Measurements from ENCODE around the gene RANBP1.
"Not testable (repeated sequence)": the region's sequence is repeated elsewhere in the genome, so short reads cannot be mapped to it uniquely, and the experiment has no call there.

RANBP1 gene

DNA sequence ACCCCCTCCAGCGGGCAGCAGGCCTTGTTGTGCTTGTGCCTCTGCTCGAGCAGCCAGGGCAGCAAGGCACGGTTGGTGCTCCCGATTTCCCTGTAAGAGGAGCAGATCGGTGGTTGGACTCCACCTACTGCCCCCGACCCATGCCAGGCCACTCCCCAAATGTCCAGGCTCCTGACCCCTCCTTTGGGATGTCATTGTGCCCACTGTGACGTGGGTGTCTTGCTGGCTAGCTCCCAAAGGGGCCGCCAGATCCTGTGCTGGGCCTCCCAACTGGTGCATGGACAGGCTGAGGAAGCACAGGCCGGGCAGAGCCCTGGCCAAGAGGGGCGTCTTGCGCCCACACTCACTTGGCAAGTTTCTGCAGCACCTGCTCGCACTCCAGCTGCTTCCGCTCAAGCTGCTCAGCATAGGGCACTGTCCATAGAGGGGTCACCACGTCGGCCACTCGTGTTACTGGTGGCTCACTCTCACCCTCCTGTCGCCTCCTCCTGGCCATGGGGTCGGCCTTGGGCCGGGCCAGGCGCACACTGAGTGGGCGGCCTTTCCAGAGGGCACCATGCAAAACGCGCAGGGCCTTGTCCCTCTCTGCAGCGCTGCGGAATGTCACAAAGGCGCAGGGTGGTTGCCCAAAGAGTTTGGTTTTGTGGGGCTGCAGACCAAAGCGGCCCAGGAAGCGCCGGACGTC lies at the start of gene RANBP1:
TSS of gene RANBP1 (plus strand) at position 414 of the 685 bp plus-strand sequence. CDS start at position 495, 81 bp downstream.
- DNase-seq (ENCODE audit: low spot score): no peak

DNA sequence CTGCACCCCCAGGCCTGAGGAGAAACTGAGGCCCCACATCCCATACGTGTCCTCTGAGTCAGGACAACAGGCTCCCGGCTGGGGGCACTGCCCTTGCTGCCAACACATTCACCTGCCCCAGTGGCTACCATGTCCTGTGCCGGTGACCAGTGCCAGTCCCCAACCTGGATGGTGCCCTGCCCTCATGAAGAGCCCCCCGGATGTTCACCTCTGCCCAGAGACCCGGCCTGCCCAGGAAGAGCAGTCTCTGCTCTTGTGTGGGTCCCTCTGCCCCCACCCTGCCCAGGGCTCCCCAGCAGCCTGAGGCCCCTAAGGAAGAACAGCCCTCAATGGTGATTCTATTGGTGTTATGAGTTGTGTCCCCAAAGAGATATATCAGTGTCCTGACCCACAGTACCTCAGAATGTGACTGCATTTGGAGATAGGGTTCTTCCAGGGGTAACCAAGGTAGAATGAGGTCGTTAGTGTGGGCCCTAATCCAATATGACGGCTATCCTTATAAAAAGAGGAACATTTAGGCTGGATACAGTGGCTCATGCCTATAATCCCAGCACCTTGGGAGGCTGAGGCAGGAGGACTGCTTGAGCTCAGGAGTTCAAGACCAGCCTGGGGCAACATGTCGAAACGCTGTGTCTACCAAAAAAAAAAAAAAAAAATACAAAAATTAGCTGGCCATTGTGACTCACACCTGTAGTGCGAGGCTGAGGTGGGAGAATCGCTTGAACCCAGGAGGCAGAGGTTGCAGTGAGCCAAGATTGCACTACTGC lies 49.1 kb upstream of the RANBP1 start:
- no peak for DNase-seq (ENCODE audit: low spot score)

DNA sequence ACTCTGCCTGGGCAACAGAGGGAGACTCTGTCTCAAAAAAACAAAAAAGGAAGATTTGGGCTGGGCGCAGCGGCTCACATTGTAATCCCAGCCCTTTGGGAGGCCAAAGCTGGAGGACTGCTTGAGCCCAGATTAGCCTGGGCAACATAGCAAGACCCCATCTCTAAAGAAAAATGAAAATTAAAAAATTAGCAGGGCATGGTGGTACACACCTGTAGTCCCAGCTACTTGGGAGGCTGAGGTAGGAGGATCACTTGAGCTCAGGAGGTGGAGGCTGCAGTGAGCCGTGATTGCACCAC lies 48.6 kb upstream of the RANBP1 start:
- DNase-seq (ENCODE audit: low spot score): not testable (repeated sequence)

DNA sequence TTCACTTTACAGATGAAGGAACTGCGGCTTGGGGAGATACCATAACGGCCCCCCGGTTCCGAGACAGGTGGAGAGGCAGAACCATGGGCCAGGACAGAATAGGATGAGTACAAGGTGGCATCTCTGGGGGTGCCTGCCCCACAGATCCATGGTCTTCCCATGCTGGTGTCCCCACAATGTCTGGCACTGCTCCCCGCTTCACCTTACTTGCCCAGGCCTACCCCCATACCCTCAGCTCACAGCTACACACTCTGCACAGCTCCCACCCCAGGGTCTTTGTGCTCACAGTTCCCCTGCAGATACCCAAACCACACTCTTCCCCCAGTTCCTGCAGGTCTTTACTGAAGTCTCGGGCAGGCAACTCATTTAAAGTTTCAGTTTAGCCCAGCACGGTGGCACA lies 47.3 kb upstream of the RANBP1 start:
- DNase-seq (ENCODE audit: low spot score): no peak

DNA sequence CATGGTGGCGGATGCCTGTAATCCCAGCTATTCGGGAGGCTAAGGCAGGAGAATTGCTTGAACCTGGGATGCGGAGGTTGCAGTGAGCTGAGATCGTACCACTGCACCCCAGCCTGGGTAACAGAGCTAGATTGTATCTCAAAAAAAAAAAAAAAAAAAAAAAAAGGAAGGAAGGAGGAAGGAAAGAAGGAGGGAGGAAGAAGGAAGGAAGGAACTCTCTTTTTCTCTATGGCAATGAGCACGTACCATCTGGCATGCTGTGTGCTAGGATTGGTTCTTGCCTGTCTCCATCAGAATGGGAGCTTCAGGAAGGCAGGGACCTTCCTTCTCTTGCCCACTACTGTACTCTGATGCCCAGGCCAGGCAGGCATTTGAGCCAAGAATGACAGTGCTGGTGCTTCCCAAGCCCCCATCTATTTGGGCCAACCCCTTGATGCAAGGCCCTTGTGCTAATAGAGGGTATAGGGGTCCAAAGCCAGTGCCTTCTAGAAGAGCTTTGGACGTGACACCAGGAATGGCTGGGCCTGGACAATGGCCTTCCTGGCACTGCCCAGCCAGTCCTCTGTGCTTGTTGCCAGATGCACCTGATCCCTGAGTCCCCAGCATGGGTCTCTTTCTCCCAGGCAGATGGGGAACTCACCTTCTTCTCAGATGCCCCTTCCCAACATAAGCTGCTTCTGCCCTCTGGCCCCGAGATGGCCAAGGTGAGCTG lies 46.4 kb upstream of the RANBP1 start:
- no peak for DNase-seq (ENCODE audit: low spot score)

DNA sequence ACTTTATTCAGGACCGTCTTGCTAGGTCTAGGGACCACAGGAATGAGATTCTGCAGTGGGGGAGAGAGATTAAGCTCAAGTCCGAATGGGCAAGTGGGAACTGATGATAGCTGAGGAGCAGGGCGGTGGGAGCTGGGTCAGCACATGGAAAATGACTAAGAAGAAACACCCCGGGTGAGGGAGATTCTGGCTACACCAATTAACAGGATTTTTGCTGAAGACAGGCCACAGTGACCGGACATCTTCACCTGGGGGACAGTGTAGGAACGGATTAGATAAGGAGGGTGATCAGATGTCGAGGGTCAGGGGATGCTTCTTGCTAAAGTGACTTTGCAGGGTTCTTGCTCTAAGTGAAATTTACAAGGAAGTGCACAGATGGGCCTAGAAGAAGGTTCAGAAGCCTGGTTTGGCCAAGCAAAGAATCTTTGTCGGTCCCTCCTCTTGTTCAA lies 44.4 kb upstream of the RANBP1 start:
- DNase-seq (ENCODE audit: low spot score): no peak

DNA sequence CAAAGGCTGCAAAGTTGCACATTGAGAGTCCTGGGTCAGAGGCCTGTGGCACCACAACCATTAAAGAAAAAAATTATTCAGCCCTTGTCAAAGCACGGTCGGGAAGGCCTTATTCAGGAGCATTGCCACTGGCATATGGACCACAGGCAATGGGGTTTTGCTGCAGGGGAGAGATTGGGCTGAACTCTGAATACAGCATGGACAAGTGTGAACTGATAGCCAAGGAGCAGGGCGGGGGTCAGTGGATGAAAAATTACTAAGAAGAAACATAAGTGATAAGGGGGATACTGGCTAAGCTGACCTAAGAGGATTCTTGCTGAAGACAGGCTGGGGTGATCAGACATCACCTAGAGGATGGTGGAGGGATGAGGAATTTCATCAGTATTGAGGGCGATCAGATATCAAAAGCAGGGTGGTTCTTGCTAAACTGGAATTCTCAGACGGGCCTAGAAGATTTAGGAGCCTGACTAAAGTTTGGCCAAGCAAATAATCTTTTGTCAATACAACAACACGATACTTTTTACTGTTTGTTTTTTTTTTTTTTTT lies 39.2 kb upstream of the RANBP1 start:
- no peak for DNase-seq (ENCODE audit: low spot score)

DNA sequence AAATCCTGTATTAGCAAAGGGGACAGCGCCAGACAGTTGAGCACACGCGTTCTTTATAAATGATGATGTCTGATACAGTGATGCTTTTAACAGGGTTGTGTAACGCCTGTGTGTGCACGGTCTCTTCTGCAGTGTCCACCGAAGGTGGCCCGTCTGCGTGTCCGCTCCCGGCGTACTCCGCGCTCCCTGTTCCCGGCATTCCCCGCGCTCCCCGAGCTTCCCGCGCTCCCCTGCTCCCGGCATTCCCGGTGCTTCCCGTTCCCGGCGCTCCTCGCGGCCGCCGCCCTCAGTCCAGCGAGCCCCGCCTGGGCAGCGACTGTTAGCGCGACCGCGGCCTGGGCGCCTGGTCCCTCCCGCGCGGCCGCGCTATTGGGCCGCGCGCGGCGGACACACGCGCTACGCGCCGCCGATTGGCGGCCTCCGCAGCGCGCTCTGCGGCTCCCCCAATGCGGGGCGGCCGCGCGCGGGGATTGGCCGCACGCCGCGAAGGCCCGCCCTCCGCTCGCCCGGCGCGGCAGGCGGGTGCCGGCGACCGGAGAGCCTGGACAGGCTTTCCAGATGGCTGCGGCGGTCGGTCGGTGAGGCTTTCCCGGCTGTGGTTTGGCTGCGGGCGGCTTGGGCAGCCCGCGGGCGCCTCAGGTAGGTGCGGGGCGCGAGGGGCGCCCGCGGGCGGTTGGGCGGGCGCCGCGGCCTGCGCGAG lies 36.0 kb upstream of the RANBP1 start, which contains the start of gene DGCR8:
TSS of gene DGCR8 (plus strand) at position 497 of the 700 bp plus-strand sequence. CDS start 5,723 bp downstream, outside the sequence.
- DNase-seq (ENCODE audit: low spot score): peak; percentile 59

DNA sequence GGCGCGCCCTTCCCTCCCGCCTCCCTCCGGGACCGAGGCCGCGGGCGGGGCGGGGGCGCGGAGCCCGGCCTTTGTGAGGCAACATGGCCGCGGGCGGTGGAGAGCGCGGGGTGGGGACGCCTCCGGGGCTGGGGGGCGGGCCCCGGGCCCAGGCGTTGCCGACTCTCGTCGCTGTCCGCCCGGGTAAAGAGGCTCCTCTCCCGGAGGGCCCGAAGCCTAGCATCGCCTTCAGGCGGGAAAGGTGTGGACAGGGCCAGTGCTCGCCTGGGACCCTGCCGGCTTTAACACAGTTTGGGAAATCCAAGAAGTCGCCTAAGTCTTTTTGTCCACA lies 35.5 kb upstream of the RANBP1 start:
- DNase-seq (ENCODE audit: low spot score): peak; percentile 60

DNA sequence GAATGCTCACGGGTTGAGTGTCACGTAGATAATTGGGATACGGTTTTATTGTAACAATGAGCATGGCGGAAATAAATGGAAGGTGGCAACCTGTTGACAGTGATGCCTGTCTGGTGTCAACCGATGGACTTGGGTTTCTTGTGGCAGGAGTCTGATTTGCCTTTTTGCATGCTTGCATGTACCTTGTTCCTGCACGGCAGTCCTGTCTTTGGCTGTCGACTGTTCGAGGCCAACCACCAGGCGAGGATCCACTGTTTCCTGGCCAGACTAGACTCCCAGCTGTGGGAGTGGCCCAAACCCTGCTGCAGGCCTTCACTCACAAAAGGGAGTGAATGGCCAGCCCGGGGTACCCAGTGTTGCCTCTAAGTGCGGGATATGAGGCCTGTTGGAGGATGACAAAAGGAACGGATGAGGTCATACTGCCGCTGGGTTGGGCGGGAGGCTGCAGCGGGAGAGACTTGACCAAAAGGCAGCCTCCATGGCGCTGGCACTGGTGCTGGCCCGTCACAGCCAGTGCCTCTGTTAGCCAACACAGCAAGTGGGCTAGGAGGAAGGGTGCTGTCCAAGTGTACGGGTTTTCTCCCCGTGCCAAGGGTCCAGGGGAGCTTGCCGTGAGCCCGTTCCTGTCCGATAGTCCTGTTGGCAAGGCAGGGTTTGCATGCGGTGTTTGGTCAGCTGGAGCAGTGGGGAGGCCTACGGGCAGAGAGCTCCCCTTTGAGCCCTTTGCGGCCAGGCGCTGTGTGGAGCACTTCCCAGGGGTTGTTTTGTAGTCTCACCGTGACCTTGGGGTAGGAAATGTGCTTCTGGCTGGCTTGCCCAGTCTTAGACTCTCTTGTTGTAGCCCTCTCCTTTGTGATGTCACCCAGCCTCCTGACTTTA lies 34.9 kb upstream of the RANBP1 start:
- DNase-seq (ENCODE audit: low spot score): no peak

DNA sequence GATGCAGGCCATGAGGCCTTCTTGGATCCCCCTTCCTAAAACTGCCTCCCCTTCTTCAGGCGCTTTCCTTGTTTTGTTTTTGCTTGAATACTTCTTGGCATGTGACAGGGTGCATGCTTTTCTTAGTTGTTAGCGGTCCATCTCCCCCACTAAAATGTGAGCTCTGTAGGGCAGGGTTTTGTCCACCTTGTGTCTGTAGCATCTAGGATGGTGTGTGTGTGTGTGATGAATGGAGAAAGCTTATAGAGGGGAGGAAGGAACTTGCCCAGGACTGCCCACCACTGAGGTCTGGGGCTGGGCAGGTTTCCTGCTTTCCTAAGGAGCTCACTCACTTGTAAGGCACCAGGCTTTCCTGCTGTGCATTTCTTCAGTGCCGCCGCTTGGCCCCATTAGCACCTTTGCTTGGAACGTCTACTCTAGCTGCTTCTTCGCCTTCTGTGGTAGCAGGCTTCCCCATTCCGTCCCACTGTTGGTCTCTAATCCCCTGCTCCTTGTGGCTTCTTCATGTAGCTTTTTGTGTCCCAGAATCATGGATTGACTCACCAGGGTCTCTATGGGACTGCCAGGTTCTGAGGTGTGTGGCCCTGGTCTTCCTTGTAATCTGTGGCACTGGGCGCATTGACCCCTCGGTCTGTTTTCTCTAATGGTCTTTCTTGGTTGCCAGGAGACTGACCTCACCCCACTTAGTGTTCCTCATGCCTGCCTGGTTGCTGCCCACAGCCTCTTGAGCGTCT lies 32.6 kb upstream of the RANBP1 start:
- DNase-seq (ENCODE audit: low spot score): no peak

DNA sequence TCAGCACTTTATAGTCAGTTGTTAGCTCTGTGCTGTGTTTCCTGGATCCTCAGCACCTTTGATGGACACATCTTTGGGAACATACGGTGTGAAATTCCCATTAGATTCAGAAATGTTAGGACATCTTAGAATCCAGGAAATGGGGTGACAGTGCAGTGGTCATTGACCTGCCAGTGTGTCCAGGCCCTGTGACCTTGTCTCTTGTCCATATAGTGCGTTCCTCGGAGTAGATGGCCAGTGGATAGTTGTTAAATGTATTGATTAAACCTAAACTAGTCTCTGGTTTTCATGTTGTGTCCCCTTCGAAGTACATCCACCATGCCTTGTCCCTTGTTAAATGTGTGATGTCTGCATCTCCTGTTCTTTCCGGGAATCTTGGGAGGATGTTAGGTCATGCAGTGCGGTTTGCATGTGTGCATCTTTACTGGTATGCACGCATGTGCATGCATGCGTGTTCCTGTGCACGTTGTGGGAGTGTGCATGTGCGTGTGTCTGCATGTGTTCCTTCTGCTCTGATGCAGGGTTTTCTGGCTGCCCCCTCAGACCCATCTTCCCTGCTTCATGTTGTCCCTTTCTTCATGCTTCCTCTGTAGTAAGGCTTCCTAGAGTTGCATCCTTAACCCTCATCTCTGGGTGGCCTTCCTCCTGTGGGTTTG lies 31.9 kb upstream of the RANBP1 start:
- DNase-seq (ENCODE audit: low spot score): no peak

DNA sequence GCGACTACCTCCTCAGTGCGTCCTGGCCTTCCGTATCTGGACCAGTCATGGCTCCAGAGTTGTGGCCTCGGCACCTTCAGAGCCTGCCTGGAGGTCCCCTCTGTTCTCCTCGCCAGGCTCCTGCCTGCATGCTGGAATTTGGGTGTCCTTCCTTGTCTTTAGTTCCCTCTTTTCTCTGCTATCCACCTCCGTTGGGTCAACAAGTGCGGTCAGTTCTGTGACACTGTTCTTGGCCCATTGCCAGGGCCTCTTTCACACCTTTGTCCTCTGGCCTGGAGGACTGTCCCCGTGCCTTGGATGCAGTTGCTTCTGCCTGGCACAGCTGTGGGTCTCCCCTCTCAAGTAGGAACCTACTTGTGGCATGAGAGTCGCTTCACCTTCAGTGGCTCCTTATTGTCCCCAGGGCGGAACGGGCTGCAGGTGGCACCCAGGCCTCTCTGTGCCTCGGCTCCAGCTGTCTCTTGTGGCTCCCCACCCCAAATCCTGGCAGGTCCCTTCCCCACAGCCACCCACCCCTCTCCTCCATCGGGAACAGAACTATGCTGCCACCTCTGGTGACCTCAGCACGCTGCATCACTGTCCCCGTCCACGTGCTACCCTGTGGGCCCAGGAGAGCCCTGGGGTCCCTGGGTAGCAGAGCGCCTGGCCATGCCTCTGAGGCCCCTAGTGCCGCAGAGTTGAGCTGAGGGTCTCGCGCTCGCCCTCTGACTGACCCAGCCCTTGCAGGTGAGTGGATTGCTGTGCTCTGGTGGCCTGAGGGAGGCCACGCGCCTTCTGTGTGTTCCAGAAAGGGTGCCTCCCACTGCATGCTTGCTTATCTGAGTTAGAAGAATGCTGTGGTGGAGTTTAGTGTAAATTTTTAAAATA lies 31.1 kb upstream of the RANBP1 start:
- no peak for DNase-seq (ENCODE audit: low spot score)

DNA sequence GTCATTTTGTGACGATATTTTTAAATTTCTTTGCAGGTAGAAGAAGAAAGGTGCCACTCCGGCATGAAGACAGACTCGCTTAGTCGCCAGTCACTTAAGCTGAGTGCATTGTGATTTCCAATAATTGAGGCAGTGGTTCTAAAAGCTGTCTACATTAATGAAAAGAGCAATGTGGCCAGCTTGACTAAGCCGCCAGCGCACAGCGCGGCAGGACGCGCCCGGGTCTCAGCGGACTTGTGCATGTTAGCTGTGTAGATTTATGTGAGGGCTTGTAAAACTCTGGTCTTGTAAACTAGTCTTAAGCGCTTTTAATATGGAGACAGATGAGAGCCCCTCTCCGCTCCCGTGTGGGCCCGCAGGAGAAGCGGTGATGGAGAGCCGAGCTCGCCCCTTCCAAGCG lies 30.3 kb upstream of the RANBP1 start:
- DNase-seq (ENCODE audit: low spot score): no peak

DNA sequence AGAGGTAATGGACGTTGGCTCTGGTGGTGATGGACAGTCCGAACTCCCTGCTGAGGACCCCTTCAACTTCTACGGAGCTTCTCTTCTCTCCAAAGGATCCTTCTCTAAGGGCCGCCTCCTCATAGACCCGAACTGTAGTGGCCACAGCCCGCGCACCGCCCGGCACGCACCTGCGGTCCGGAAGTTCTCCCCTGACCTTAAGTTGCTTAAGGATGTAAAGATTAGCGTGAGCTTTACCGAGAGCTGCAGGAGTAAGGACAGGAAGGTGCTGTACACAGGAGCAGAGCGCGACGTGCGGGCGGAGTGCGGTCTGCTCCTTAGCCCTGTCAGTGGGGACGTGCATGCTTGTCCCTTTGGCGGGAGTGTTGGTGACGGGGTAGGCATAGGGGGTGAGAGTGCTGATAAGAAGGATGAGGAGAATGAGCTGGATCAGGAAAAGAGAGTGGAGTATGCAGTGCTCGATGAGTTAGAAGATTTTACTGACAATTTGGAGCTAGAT lies 29.8 kb upstream of the RANBP1 start:
- no peak for DNase-seq (ENCODE audit: low spot score)

DNA sequence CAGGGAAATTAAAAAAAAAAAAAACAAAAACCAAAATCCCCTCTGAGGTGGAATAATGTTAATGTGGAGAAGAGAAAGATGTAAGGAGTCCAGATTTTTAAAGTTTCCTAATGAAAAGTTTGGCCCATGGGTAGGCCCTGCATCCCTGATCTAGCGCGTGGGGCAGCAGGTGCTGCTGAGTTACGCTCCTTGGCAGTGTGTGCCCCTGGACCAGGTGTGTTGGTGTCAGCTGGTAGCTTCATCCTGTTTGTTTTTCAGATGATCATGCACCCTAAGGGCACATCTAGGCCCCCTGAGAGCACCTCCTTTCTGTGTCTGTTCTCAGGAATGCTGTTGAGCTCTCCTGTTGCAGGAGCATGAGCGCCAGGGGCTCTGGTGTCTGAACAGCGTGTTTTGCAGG lies 29.1 kb upstream of the RANBP1 start:
- no peak for DNase-seq (ENCODE audit: low spot score)

DNA sequence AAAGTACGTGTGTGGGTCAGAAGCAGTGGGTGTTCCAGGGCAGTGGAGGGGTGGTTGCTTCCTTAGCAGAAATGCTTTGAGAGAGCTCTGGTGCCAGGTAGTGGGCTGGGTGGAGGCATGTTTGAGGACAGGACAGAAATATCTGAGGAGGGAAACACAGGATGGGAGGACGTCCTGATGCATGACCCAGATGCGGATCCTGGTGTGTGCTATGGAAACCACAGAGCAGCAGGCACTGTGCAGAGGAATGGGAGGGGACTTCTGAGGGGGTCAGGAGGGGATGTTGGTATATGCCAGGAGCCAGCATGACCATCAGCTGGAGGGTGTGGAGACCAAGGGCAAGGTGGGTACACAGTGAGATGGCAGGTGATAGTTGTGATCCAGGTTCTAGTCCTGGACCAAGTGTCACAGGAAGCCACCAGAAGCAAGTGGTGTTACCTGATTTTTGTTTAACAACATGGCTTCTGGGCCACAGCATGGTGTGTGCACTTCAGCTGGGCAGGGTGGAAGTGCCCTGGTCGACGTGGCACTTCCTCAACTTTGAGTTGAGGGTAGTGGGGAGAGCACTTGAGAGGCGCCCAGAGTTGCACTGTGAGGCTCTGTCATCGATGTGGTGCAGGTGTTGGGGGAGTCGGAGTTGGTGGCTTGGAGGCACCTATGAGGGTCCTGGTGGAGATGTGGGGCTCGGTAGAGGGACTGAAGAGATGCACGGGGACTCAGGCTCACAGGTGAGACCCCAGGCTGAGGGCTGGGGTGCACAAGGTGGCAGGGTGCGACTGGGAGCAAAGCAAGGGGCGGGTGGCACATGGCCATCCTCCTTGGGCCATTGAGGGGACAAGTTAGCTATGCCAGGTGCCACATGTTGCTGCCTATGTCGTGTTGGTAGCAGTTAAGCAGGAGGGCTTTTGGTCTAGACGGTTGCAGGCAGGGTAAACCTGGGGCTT lies 28.3 kb upstream of the RANBP1 start:
- DNase-seq (ENCODE audit: low spot score): no peak

DNA sequence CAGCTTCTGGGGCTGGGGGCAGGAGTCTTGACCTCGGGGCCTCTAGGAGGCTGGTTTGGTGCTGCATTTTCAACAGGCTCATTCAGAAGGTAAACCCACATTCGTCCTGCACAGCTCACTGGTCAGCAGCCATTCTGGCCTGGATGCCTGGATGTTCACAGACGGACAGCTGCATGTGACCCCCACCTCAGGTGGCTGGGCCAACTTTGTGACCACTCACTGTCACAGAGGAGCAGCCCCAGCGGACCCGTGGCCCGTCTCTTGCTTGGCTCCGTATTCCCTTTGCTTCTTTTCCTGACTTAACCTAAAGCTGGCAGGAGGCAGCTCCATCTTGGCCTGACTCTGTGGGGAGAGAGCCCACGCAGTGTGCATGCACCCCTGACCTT lies 27.6 kb upstream of the RANBP1 start:
- no peak for DNase-seq (ENCODE audit: low spot score)
